HG03460 (cell line): ENCODE data around the gene NISCH.
"Not testable (repeated sequence)": the region's sequence is repeated elsewhere in the genome, so short reads cannot be mapped to it uniquely, and the experiment has no call there.

ENCODE experiments used
- ATAC-seq: cut with Tn5 transposase; IDR thresholded peaks from one replicate; pipeline ENCODE4 v1.9.1; 2021; ENCODE audit not compliant: unreplicated experiment

The NISCH gene

GRCh38 chr3:52524752-52525679, 69.6 kb downstream of the NISCH start:
- no peak for ATAC-seq

- no peak for ATAC-seq
These were observed 70.5 kb downstream of the NISCH start for GRCh38 chr3:52525680-52526561.

- not testable (repeated sequence) for ATAC-seq
These were observed 71.3 kb downstream of the NISCH start for GRCh38 chr3:52526671-52527038.

GRCh38 chr3:52527039-52527731, 71.8 kb downstream of the NISCH start:
- ATAC-seq: no peak

DNA sequence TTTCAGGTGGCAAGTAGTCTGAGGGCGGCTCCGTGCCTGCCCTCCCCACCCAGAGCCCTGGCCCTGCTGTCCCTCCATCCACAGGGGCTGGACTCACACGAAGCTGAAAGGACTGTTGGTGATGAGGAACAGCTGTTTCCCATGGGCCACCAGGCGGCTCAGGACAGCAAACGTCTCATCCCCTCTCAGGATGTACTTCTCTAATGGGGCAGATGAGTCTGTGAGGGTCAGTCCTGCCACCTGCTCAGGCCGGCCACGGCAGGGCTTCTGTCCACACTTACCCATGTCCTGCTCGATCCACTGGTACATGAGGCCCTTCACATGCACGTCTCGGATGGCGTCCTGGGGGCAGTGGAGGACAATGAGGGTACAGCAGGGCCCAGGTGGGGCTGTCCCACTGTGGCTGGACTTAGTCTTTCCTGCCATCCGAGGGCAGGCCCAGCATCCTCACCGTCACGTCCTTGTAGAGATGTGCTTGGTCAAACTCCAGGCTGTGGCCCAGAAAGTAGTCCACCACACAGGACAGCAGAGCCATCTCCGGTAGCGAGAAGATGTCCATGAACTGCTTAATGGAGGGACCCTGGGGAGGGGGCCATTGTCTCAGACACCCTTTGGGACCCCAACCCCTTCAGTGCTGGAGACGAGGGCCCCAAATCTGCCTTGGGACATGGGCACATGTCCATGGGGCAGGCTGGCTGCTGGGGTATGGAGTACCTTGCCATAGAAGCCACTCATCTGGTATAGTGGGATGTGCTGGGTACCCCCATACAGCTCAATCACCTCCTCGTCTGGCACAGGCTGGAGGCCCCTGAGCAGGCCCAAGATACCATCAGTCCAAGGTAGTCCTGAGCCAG, 72.6 kb downstream of the NISCH start:
- no peak for ATAC-seq

GRCh38 chr3:52528586-52529375, 73.4 kb downstream of the NISCH start:
- no peak for ATAC-seq

DNA sequence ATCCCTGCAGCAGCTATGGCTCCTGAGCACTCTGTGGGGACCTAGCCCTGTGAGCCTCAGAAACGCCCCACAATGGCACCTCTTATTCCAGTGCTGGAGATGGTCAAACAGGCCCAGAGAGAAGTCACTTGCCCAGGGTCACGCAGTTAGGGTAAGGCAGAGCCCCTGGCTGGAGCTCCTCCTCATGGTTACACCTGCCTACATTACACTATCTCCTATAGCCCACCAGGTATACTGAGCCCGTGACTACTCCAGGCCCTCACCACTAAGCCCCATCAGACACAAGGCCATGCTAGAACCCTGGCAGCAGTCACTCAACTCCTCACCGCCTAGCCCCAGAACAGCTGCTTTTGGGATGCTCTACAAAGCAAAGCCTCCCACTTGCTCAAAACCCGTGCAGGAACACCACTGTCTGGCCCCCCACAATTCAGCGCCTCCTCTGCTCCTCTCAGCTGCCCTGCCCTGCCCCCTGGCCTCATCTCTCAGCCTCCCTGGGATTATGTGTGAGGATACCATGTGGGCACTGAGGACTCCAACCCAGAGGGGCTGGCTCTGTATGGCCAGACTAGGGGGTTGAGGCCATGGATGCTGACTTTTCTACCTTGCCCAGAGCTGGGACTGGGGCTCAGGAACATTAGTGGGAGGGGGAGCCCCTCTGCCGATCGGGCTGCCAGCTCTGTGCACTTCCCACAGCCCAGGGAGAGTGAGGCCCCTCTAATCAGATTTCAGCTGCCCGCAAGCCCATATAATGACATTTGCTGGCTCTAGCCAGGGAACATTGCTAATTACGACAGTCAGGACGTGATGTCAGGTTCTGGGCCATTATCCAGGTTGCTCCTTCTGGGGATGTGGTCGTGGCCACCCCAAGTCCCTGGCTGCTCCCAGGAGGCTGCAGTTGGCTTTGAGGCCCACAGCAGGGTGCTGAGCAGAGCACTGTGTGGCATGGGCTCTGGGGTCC, 74.3 kb downstream of the NISCH start:
- no peak for ATAC-seq

GRCh38 chr3:52530918-52531826, 75.8 kb downstream of the NISCH start:
- ATAC-seq: no peak

- no peak for ATAC-seq
These were observed 76.6 kb downstream of the NISCH start for GRCh38 chr3:52531860-52532516.

GRCh38 chr3:52532517-52532837, 77.1 kb downstream of the NISCH start:
- ATAC-seq: no peak

- ATAC-seq: no peak
These were observed 77.6 kb downstream of the NISCH start for GRCh38 chr3:52532838-52533622.

DNA sequence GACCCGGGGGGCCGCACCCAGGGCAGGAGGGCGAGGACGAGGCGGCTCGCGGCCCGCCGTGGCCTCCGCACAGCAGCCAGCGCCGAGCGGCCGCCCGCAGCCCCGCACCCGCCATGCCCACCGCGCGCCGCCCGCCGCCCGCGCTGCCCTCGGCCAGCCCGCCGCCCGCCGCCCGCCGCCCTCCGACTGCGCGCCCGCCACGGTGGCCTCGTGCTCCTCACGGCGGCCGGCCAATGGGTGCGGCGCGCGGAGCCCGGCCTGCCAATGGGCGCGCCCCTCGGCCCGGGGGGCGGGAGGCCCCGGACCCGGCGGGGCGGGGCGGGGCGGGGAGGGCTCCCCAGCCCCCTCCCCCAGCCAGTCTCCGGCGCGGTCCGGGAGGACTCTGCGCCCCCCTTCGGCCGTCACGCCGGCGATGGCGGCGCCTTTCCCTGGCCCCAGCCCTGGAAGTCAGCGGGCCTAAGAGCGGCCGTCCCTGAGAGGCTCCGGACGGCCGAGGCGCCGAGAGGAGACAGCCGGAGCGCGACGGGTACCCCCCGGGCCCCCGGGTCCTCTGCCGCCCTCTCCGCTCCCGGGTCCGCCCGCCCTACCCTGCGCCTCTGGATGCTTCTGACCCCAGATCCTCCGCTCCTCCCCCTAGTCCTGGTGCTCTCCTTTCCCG, 78.3 kb downstream of the NISCH start, which contains the start of gene NT5DC2:
NT5DC2 (minus strand) TSS at position 235 of the 658 bp plus-strand sequence; CDS start at position 115, 120 bp downstream.
- no peak for ATAC-seq

GRCh38 chr3:52534281-52535183, 79.1 kb downstream of the NISCH start:
- ATAC-seq: no peak

GRCh38 chr3:52535411-52536111, 80.2 kb downstream of the NISCH start:
- ATAC-seq: no peak
